Endothelial cell of umbilical vein (primary cell): ENCODE data around the gene B3GNT7. TPM values are rescaled to one million over a fixed set of nuclear protein-coding genes. Genes with fewer than 3 reads are reported as not detected.
A peak's percentile ranks its signal among the peaks of the same experiment; 100 is the strongest.

Experiments
- BruUV-seq: library from RNA; stranded (reverse); fragments of 400-500 nt; replicated peaks from 2 replicates; lab custom pipeline; 2021; lab: Mats Ljungman, UMichigan
- CTCF ChIA-PET: fragments of 300-600, 350-600 bp; sonication (Branson Sonifier 250); formaldehyde crosslinking; loops from one replicate; lab custom pipeline; 2021; ENCODE audit warnings: antibody characterized with exemption, inconsistent platforms; lab: Charles Lee
- POLR2A ChIA-PET: fragments of 300-600, 350-600 bp; sonication (Branson Sonifier 250); formaldehyde crosslinking; loops from one replicate; lab custom pipeline; 2021; ENCODE audit warnings: antibody characterized with exemption, inconsistent platforms; lab: Charles Lee
- DNase-seq: peaks from one replicate; pipeline ENCODE4 v3.0.0-alpha.2; 2011; ENCODE audit warnings: low read depth, low spot score
- FAIRE-seq: peaks from 2 replicates; lab custom pipeline; 2011; peaks lifted over from hg19 to GRCh38; lab: Jason Lieb, UNC
- H2AFZ ChIP-seq: 2 replicates; pipeline ENCODE4 v1.6.0; 2012; ENCODE audit warnings: low read depth, low read length, control low read depth, inconsistent platforms
- H3K27ac ChIP-seq: 2 replicates; pipeline ENCODE4 v1.5.1; 2011; ENCODE audit warnings: low read depth, mild to moderate bottlenecking, control low read depth, low read length, moderate library complexity; ENCODE audit not compliant: insufficient read depth
- H3K27me3 ChIP-seq, 2 experiments: 2 replicates each; pipeline versions ENCODE4 v1.6.0 to v1.6.1; 2011; ENCODE audit warnings: low read length in 2 of 2, mixed read lengths in 1 of 2; ENCODE audit not compliant: control insufficient read depth in 2 of 2, insufficient read depth in 2 of 2
- H3K36me3 ChIP-seq, 2 experiments: 2 replicates in 1 of 2; 3 replicates in 1 of 2; pipeline ENCODE4 v1.5.1; 2011; ENCODE audit warnings: low read length in 2 of 2, mild to moderate bottlenecking in 1 of 2, moderate library complexity in 1 of 2; ENCODE audit not compliant: control insufficient read depth in 2 of 2, insufficient read depth in 2 of 2; ENCODE audit errors: extremely low read depth in 1 of 2
- H3K4me1 ChIP-seq: 3 replicates; pipeline ENCODE4 v1.5.1; 2011; ENCODE audit warnings: mild to moderate bottlenecking, low read length; ENCODE audit not compliant: control insufficient read depth, insufficient read depth; ENCODE audit errors: extremely low read depth
- H3K4me2 ChIP-seq: 2 replicates; pipeline ENCODE4 v1.6.1; 2011; ENCODE audit warnings: low read length, control low read depth, mixed read lengths; ENCODE audit not compliant: insufficient read depth
- H3K4me3 ChIP-seq, 3 experiments: fragments of 200-600 bp in 1 of 3; sonication (generic), shearing (Covaris generic) in 1 of 3; replicated peaks in 1 of 3; 2 replicates each; pipeline ENCODE4 v1.5.1; 2011 to 2016; ENCODE audit warnings: control low read depth in 3 of 3, low read length in 3 of 3, mild to moderate bottlenecking in 2 of 3, inconsistent platforms in 1 of 3, low read depth in 1 of 3, moderate library complexity in 1 of 3; ENCODE audit not compliant: insufficient read depth in 1 of 3
- H3K79me2 ChIP-seq: 2 replicates; pipeline ENCODE4 v1.6.0; 2012; ENCODE audit warnings: low read length, inconsistent platforms; ENCODE audit not compliant: control insufficient read depth, insufficient read depth
- H3K9ac ChIP-seq: replicated peaks from 2 replicates; pipeline ENCODE3; 2011; ENCODE audit warnings: low read length, control low read depth; ENCODE audit not compliant: insufficient read depth; ENCODE audit errors: extremely low read depth
- H3K9me1 ChIP-seq: replicated peaks from 3 replicates; pipeline ENCODE4 v1.6.0; 2011; ENCODE audit warnings: mild to moderate bottlenecking, low read length; ENCODE audit not compliant: control insufficient read depth, insufficient read depth; ENCODE audit errors: extremely low read depth
- H3K9me3 ChIP-seq: replicated peaks from 2 replicates; pipeline ENCODE4 v1.5.1; 2012; ENCODE audit warnings: low read length, inconsistent platforms; ENCODE audit not compliant: control insufficient read depth, insufficient read depth
- H4K20me1 ChIP-seq: replicated peaks from 2 replicates; pipeline ENCODE3; 2011; ENCODE audit warnings: mild to moderate bottlenecking, low read length; ENCODE audit not compliant: control insufficient read depth, insufficient read depth; ENCODE audit errors: extremely low read depth
- EZH2 ChIP-seq: IDR thresholded peaks from 2 replicates; pipeline ENCODE4 v1.6.1; 2012; ENCODE audit warnings: borderline replicate concordance, low read depth, mild to moderate bottlenecking, moderate library complexity, low read length, inconsistent platforms; ENCODE audit not compliant: severe bottlenecking
- FOS ChIP-seq: IDR thresholded peaks from 2 replicates; pipeline ENCODE4 v1.6.1; 2011; ENCODE audit warnings: mild to moderate bottlenecking, low read length, moderate library complexity, borderline replicate concordance; ENCODE audit not compliant: insufficient read depth
- GATA2 ChIP-seq: IDR thresholded peaks from 2 replicates; pipeline ENCODE4 v1.7.0; 2011; ENCODE audit warnings: low read depth, mild to moderate bottlenecking, moderate library complexity, mixed read lengths, low read length; ENCODE audit not compliant: insufficient read length, insufficient read depth
- JUN ChIP-seq: IDR thresholded peaks from 2 replicates; pipeline ENCODE4 v1.6.1; 2011; ENCODE audit warnings: borderline replicate concordance, low read depth; ENCODE audit not compliant: insufficient read length, insufficient read depth
- MYC ChIP-seq: IDR thresholded peaks from one replicate; pipeline ENCODE4 v1.6.1; 2011; ENCODE audit warnings: mild to moderate bottlenecking, low read depth, low read length
- POLR2A ChIP-seq: IDR thresholded peaks from 2 replicates; pipeline ENCODE4 v1.6.1; 2012; ENCODE audit warnings: low read depth, mild to moderate bottlenecking, control low read depth, low read length
- POLR2AphosphoS5 ChIP-seq: IDR thresholded peaks from 2 replicates; pipeline ENCODE4 v1.6.1; 2012; ENCODE audit warnings: low read depth, mild to moderate bottlenecking, control low read depth, low read length, moderate library complexity; ENCODE audit not compliant: insufficient read depth
- dilution Hi-C: fragments of 300-500 bp; cut with MboI; formaldehyde crosslinking; loops from one replicate; pipeline ENCODE4 v1.15.0; 2019; ENCODE audit warnings: low sequenced_read_pairs; ENCODE audit not compliant: extremely low pct_ligation_motif_present
- intact Hi-C: fragments of 100-400 bp; cut with micrococcal nuclease; formaldehyde crosslinking; loops from one replicate; pipeline ENCODE4 v1.10.0; 2022
- polyA plus RNA-seq, 4 experiments: library from polyadenylated mRNA; depleted of rRNA in 3 of 4; stranded (reverse) in 3 of 4; unstranded in 1 of 4; fragments of >200 nt; gene quantifications; 2 replicates each; pipeline versions ENCODE4 v1.2.1 to v1.2.3, GENCODE V29; 2011 to 2012; ENCODE audit warnings: missing spikeins in 1 of 4
- total RNA-seq: library from RNA; stranded (reverse); gene quantifications from 2 replicates; pipeline ENCODE4 v1.2.3, GENCODE V29; 2021
- TF ChIP-seq, protein P1 (sequence below): IDR thresholded peaks from 2 replicates; pipeline ENCODE4 v1.6.1; 2011; ENCODE audit not compliant: insufficient read depth, insufficient read length
- TF ChIP-seq, protein P2 (sequence below), 2 donors: IDR thresholded peaks; 1 replicate in 1 of 2; 2 replicates in 1 of 2; pipeline ENCODE4 v1.5.1; 2011; ENCODE audit warnings: low read length in 2 of 2, mild to moderate bottlenecking in 2 of 2, moderate library complexity in 2 of 2, control low read depth in 1 of 2, inconsistent platforms in 1 of 2, low read depth in 1 of 2; ENCODE audit not compliant: insufficient read depth in 1 of 2; ENCODE audit errors: extremely low read depth in 1 of 2

B3GNT7 gene
- total and polyA plus RNA-seq, 2 donors (not counting 3 experiments of a cell fraction or from before 2014, with no cell fraction given): 0.39 to 1.2 TPM

DNA sequence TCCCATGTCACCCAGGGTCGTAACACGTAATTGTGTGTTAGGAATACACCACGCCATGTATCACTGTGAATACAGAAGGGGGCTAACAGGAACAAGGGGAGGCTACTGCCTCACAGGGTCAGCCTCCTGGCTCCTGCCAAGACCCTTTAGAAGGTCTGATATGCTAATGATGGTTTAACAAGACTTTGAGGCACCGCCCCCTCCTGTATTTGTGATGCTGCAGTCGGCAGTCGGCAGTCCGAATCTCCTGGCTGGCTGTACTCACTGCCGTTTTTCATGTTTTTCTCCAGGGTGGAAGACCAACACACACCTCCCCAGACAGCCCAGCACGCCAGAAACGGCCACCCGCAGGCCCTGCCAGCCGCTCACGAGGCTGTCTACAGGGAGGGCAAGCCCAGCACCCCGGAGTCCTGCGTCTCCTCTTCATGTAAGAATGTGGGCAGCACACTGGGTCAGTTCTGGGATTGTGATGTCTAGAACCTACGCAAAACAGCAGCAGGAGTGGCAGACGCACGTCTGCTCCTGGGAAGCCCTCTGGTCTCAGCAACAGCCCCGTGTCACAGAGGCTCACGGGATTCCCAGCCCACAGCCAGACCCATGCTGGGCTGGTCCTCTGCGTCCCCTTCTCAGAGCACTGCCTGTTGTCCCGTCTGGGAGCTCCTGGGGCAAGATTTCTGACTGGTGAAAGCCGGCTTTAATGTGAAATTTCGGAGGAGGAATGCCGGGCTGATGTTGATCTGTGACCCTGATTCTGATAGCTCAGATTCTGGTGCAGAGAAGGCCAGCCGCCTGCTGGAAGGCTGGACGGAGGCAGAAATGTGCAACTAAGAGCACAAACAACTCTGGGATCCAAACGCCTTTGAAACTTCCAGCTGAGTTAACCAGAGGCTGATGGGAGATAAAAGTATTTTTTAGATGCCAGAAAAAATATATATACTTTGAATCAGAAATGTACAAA is 39.7 kb upstream of the B3GNT7 start:
- Histone ChIP-seq H2AFZ (peak overlapping the region; percentile 85), H3K9me3 (no peaks in the 10 kb centered on the region), H3K79me2 (no peaks in the 10 kb centered on the region), H3K36me3 (no peaks in the 10 kb centered on the region), H4K20me1 (no peaks in the 10 kb centered on the region), H3K4me1 (no peaks in the 10 kb centered on the region), H3K27ac (no peak overlapping the region), H3K27me3 (no peaks in the 10 kb centered on the region), H3K9ac (no peak overlapping the region), H3K9me1 (no peaks in the 10 kb centered on the region), H3K4me2 (no peak overlapping the region), H3K4me3 (no peak overlapping the region)
- no TSS peak for BruUV-seq
- CTCF ChIA-PET: interaction anchor here (0.7 to 1.9 kb wide), 3 partner anchors 9 to 96 kb away, joined by 3 to 6 read pairs (median 4); no protein-coding TSS in a partner anchor
- dilution Hi-C loops: no loop called here
- FAIRE-seq (no peak), DNase-seq (peak; percentile 44)
- POLR2A ChIA-PET: no interaction called here
- TF ChIP-seq MYC (no peak), FOS (no peak), POLR2AphosphoS5 (no peak), JUN (no peak), POLR2A (no peak), GATA2 (no peak), EZH2 (no peak)
- TF ChIP-seq, protein P1, sequence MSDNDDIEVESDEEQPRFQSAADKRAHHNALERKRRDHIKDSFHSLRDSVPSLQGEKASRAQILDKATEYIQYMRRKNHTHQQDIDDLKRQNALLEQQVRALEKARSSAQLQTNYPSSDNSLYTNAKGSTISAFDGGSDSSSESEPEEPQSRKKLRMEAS: no peak
- TF ChIP-seq, protein P2, sequence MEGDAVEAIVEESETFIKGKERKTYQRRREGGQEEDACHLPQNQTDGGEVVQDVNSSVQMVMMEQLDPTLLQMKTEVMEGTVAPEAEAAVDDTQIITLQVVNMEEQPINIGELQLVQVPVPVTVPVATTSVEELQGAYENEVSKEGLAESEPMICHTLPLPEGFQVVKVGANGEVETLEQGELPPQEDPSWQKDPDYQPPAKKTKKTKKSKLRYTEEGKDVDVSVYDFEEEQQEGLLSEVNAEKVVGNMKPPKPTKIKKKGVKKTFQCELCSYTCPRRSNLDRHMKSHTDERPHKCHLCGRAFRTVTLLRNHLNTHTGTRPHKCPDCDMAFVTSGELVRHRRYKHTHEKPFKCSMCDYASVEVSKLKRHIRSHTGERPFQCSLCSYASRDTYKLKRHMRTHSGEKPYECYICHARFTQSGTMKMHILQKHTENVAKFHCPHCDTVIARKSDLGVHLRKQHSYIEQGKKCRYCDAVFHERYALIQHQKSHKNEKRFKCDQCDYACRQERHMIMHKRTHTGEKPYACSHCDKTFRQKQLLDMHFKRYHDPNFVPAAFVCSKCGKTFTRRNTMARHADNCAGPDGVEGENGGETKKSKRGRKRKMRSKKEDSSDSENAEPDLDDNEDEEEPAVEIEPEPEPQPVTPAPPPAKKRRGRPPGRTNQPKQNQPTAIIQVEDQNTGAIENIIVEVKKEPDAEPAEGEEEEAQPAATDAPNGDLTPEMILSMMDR (IDR thresholded peaks at IDR 0.05; ENCODE audit: extremely low read depth in 1 of 2, insufficient read depth in 1 of 2, low read depth in 1 of 2, low read length in 2 of 2): no peak
- intact Hi-C loops: no loop called here
